CD14-positive monocyte (primary cell): Measurements from ENCODE around the gene KCTD16. TPM values are rescaled to one million over a fixed set of nuclear protein-coding genes. Genes with fewer than 3 reads are reported as not detected.

Experiments
- DNase-seq, 3 donors: peaks; one replicate each; pipeline ENCODE4 v3.0.0-alpha.2; 2011 to 2022
- H2AFZ ChIP-seq: 2 replicates; pipeline ENCODE4 v1.6.0; 2012; ENCODE audit warnings: mild to moderate bottlenecking, low read depth, low read length, inconsistent platforms; ENCODE audit not compliant: insufficient read depth, poor library complexity, severe bottlenecking
- H3K27ac ChIP-seq, 2 donors: 1 replicate in 1 of 2; 2 replicates in 1 of 2; pipeline ENCODE4 v1.5.1; 2012 to 2013; ENCODE audit warnings: low read length in 2 of 2, control low read depth in 1 of 2, inconsistent platforms in 1 of 2, low read depth in 1 of 2, mild to moderate bottlenecking in 1 of 2
- H3K27me3 ChIP-seq, 2 donors: one replicate each; pipeline versions ENCODE4 v1.6.0 to v1.6.1; 2011 to 2013; ENCODE audit warnings: low read length in 2 of 2; ENCODE audit not compliant: control insufficient read depth in 2 of 2, insufficient read depth in 2 of 2
- H3K36me3 ChIP-seq, 2 donors: replicated peaks in 1 of 2; 1 replicate in 1 of 2; 2 replicates in 1 of 2; pipeline versions ENCODE4 v1.5.1 to v1.6.1; 2012 to 2013; ENCODE audit warnings: low read length in 2 of 2, control low read depth in 1 of 2, inconsistent platforms in 1 of 2, mild to moderate bottlenecking in 1 of 2; ENCODE audit not compliant: insufficient read depth in 2 of 2, control insufficient read depth in 1 of 2
- H3K4me1 ChIP-seq, 2 donors: 1 replicate in 1 of 2; 2 replicates in 1 of 2; pipeline versions ENCODE4 v1.5.1 to v1.6.1; 2012 to 2013; ENCODE audit warnings: low read length in 2 of 2, control low read depth in 1 of 2, inconsistent platforms in 1 of 2, mild to moderate bottlenecking in 1 of 2, moderate library complexity in 1 of 2; ENCODE audit not compliant: insufficient read depth in 2 of 2, control insufficient read depth in 1 of 2
- H3K4me2 ChIP-seq: replicated peaks from 2 replicates; pipeline ENCODE3; 2012; ENCODE audit warnings: low read length, moderate library complexity, mild to moderate bottlenecking; ENCODE audit not compliant: poor library complexity, severe bottlenecking; ENCODE audit errors: extremely low read depth
- H3K4me3 ChIP-seq, 3 experiments: fragments of 200-600 bp in 1 of 3; sonication (generic) in 1 of 3; replicated peaks in 1 of 3; 1 replicate in 2 of 3; 2 replicates in 1 of 3; pipeline ENCODE4 v1.5.1; 2011 to 2013; ENCODE audit warnings: low read length in 3 of 3, mild to moderate bottlenecking in 3 of 3, control low read depth in 2 of 3, low read depth in 2 of 3, inconsistent platforms in 1 of 3, moderate library complexity in 1 of 3
- H3K79me2 ChIP-seq: 2 replicates; pipeline ENCODE4 v1.6.0; 2012; ENCODE audit warnings: mild to moderate bottlenecking, control low read depth, inconsistent platforms, low read length, moderate library complexity; ENCODE audit not compliant: insufficient read depth
- H3K9ac ChIP-seq: 2 replicates; pipeline ENCODE4 v1.6.0; 2017; ENCODE audit warnings: low read length, mild to moderate bottlenecking; ENCODE audit not compliant: insufficient read depth, poor library complexity, severe bottlenecking
- H3K9me3 ChIP-seq, 2 donors: replicated peaks in 1 of 2; 1 replicate in 1 of 2; 2 replicates in 1 of 2; pipeline versions ENCODE4 v1.5.1 to v1.6.1; 2012 to 2013; ENCODE audit warnings: low read length in 2 of 2, control low read depth in 1 of 2; ENCODE audit not compliant: control insufficient read depth in 1 of 2, insufficient read depth in 1 of 2
- H4K20me1 ChIP-seq: 2 replicates; pipeline ENCODE4 v1.6.0; 2012; ENCODE audit warnings: mild to moderate bottlenecking, low read length, control low read depth, moderate library complexity; ENCODE audit not compliant: insufficient read depth
- H3K27ac Mint-ChIP-seq, 7 donors: one replicate each; pipeline ENCODE4 v1.8.0; 2020; ENCODE audit warnings: mild to moderate bottlenecking in 7 of 7, mixed read lengths in 7 of 7, moderate library complexity in 6 of 7, inconsistent platforms in 2 of 7
- H3K27me3 Mint-ChIP-seq, 3 donors: one replicate each; pipeline ENCODE4 v1.8.0; 2021 to 2022; ENCODE audit warnings: low read depth in 3 of 3, mild to moderate bottlenecking in 3 of 3, mixed read lengths in 3 of 3, moderate library complexity in 3 of 3, inconsistent platforms in 1 of 3
- H3K36me3 Mint-ChIP-seq, 2 donors: one replicate each; pipeline ENCODE4 v1.8.0; 2020; ENCODE audit warnings: mixed read lengths in 2 of 2, inconsistent platforms in 1 of 2, mild to moderate bottlenecking in 1 of 2
- H3K4me1 Mint-ChIP-seq: one replicate; pipeline ENCODE4 v1.8.0; 2020; ENCODE audit warnings: mild to moderate bottlenecking, mixed read lengths
- H3K4me3 Mint-ChIP-seq, 2 donors: one replicate each; pipeline ENCODE4 v1.8.0; 2020; ENCODE audit warnings: mild to moderate bottlenecking in 2 of 2, mixed read lengths in 2 of 2, moderate library complexity in 1 of 2
- H3K9me3 Mint-ChIP-seq, 7 donors: one replicate each; pipeline ENCODE4 v1.8.0; 2020 to 2022; ENCODE audit warnings: mixed read lengths in 7 of 7, mild to moderate bottlenecking in 6 of 7, moderate library complexity in 6 of 7, inconsistent platforms in 2 of 7
- WGBS: methylation state at CpG from one replicate; pipeline ENCODE4 v1.1.5; 2013; ENCODE audit warnings: missing lambda C conversion rate; ENCODE audit not compliant: insufficient coverage; 5-methylcytosine and 5-hydroxymethylcytosine counted together
- intact Hi-C, 2 donors: fragments of 100-400 bp; cut with micrococcal nuclease; formaldehyde crosslinking; loops; one replicate each; pipeline versions ENCODE4 v1.15.0 to v1.15.1; 2023
- polyA plus RNA-seq, 3 donors: library from polyadenylated mRNA; depleted of rRNA in 1 of 3; unstranded in 2 of 3; stranded (reverse) in 1 of 3; fragments of 300-500 nt in 2 of 3; fragments of >200 nt in 1 of 3; fragmentation: Illumina TruSeq in 2 of 3; gene quantifications; 1 replicate in 2 of 3; 2 replicates in 1 of 3; pipeline ENCODE4 v1.2.3, GENCODE V29; 2012 to 2021
- TF ChIP-seq, protein P1 (sequence below): fragments of 200-600 bp; IDR thresholded peaks from one replicate; pipeline ENCODE4 v1.8.0; 2022; ENCODE audit warnings: antibody characterized with exemption, mild to moderate bottlenecking

KCTD16 gene
- polyA plus RNA-seq, 3 donors = not detected

GRCh38 chr5:144192661-144193060 lies 22.0 kb downstream of the KCTD16 start:
- TF ChIP-seq, protein P1, sequence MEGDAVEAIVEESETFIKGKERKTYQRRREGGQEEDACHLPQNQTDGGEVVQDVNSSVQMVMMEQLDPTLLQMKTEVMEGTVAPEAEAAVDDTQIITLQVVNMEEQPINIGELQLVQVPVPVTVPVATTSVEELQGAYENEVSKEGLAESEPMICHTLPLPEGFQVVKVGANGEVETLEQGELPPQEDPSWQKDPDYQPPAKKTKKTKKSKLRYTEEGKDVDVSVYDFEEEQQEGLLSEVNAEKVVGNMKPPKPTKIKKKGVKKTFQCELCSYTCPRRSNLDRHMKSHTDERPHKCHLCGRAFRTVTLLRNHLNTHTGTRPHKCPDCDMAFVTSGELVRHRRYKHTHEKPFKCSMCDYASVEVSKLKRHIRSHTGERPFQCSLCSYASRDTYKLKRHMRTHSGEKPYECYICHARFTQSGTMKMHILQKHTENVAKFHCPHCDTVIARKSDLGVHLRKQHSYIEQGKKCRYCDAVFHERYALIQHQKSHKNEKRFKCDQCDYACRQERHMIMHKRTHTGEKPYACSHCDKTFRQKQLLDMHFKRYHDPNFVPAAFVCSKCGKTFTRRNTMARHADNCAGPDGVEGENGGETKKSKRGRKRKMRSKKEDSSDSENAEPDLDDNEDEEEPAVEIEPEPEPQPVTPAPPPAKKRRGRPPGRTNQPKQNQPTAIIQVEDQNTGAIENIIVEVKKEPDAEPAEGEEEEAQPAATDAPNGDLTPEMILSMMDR = no peak
- H3K4me2 ChIP-seq = no peak overlapping the region
- Mint-ChIP-seq H3K27me3 (peaks cover 0 to 5% (median 1%) of the 10 kb centered on the region in 3 donors), H3K36me3 (no peaks in the 10 kb centered on the region), H3K4me1 (peaks cover 28% of the 10 kb centered on the region), H3K9me3 (peaks cover 0 to 5% (median 0%) of the 10 kb centered on the region in 7 donors), H3K4me3 (no peak overlapping the region), H3K27ac (no peak overlapping the region)
- peaks cover 7 to 8% of the 10 kb centered on the region in 2 donors for H3K27me3 ChIP-seq
- no peaks in the 10 kb centered on the region for H3K79me2 ChIP-seq
- no peak overlapping the region for H3K4me3 ChIP-seq
- no peaks in the 10 kb centered on the region for H3K9me3 ChIP-seq
- no peak overlapping the region for H3K27ac ChIP-seq
- no peak overlapping the region for H3K9ac ChIP-seq
- intact Hi-C loops = no loop called here
- no peaks in the 10 kb centered on the region for H4K20me1 ChIP-seq
- peaks cover 33 to 42% of the 10 kb centered on the region in 2 donors for H3K4me1 ChIP-seq
- no peak for DNase-seq
- H3K36me3 ChIP-seq = no peaks in the 10 kb centered on the region
- no peak overlapping the region for H2AFZ ChIP-seq

DNA sequence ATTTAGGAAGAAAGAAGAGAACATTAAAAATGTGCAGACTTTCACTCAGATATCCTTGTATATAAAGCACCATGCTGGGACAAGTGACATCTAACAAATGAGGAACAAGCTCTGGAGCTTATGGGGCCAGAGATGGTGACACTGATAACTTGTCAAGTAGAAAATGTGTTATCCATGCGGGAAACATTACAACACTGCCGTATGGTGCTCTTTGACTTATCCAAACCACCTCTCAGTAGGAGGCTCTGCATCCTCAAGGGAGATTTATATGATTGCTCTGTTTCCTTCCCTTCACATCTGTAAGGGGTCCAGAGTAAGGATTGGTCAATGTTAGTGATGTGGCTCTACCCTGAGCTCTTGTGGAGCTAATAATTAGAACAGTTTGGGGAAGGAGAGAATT lies 23.5 kb downstream of the KCTD16 start:
- no peak overlapping the region for H3K27ac Mint-ChIP-seq
- Histone ChIP-seq H3K36me3 (no peaks in the 10 kb centered on the region), H3K4me1 (peaks cover 18 to 27% of the 10 kb centered on the region in 2 donors), H4K20me1 (no peaks in the 10 kb centered on the region), H3K79me2 (no peaks in the 10 kb centered on the region), H3K4me3 (no peak overlapping the region), H2AFZ (no peak overlapping the region), H3K27ac (no peak overlapping the region), H3K9ac (no peak overlapping the region), H3K9me3 (no peaks in the 10 kb centered on the region), H3K27me3 (peaks cover 10 to 13% of the 10 kb centered on the region in 2 donors), H3K4me2 (no peak overlapping the region)
- no CpG with 5 or more reads among the region's 2 CpGs for WGBS
- H3K4me3 Mint-ChIP-seq = no peak overlapping the region
- intact Hi-C loops = no loop called here
- peaks cover 0 to 3% (median 0%) of the 10 kb centered on the region in 7 donors for H3K9me3 Mint-ChIP-seq
- peaks cover 14% of the 10 kb centered on the region for H3K4me1 Mint-ChIP-seq
- TF ChIP-seq, protein P1 = no peak
- no peak for DNase-seq
- no peaks in the 10 kb centered on the region for H3K36me3 Mint-ChIP-seq
- H3K27me3 Mint-ChIP-seq = peaks cover 0 to 5% (median 4%) of the 10 kb centered on the region in 3 donors
